ENCODE measurements around the gene ADAMTSL1. TPM values are rescaled to one million over a fixed set of nuclear protein-coding genes. Genes with fewer than 3 reads are reported as not detected.

Gene ADAMTSL1
- total RNA-seq, 1 experiment from 2014 or later: 1.2 TPM

- Histone ChIP-seq H3K4ac (ENCODE audit: low read depth, low read length) (no peak overlapping the region), H3K23me2 (ENCODE audit: insufficient read length, low read depth, low read length, poor library complexity, severe bottlenecking) (no peaks in the 10 kb centered on the region), H3T11ph (ENCODE audit: low read length) (no peak overlapping the region), H3K23ac (ENCODE audit: insufficient read length, low read depth, low read length) (no peak overlapping the region), H2BK20ac (ENCODE audit: low read depth, low read length, poor library complexity, severe bottlenecking) (no peak overlapping the region), H2BK120ac (ENCODE audit: low read depth, low read length, poor library complexity, severe bottlenecking) (no peak overlapping the region), H3K27me3 (ENCODE audit: insufficient read depth, low read length) (no peaks in the 10 kb centered on the region), H3K4me1 (ENCODE audit: insufficient read depth, low read length) (no peaks in the 10 kb centered on the region), H2BK15ac (ENCODE audit: low read depth, low read length) (no peak overlapping the region), H3K18ac (ENCODE audit: insufficient read length, low read depth, low read length) (no peak overlapping the region), H3K79me2 (ENCODE audit: insufficient read depth, low read length) (no peaks in the 10 kb centered on the region), H4K8ac (replicated peaks; ENCODE audit: insufficient read length, low read depth, low read length) (no peak overlapping the region), H2BK12ac (ENCODE audit: insufficient read length, low read depth, low read length) (no peak overlapping the region), H4K20me1 (ENCODE audit: control insufficient read depth, insufficient read depth, insufficient read length) (no peaks in the 10 kb centered on the region), H4K91ac (ENCODE audit: insufficient read length, low read depth, low read length) (no peak overlapping the region), H4K5ac (ENCODE audit: insufficient read length, low read depth, low read length) (no peak overlapping the region), H3K9ac (ENCODE audit: extremely low read depth, insufficient read length, low read length) (no peak overlapping the region), H3K56ac (ENCODE audit: insufficient read length, low read depth, low read length) (no peak overlapping the region), H2AK5ac (ENCODE audit: insufficient read length, low read length) (no peak overlapping the region), H3K9me3 (ENCODE audit: control insufficient read depth, low read depth, low read length) (no peaks in the 10 kb centered on the region), H3K14ac (ENCODE audit: insufficient read depth, low read length) (no peak overlapping the region), H3K79me1 (ENCODE audit: insufficient read depth, low read depth, low read length, poor library complexity, severe bottlenecking) (no peaks in the 10 kb centered on the region), H3K4me2 (ENCODE audit: insufficient read depth, insufficient read length, low read length) (no peak overlapping the region), H2AFZ (ENCODE audit: low read length) (no peak overlapping the region), H2BK5ac (ENCODE audit: insufficient read length, low read length) (no peak overlapping the region), H3K27ac (ENCODE audit: insufficient read length, low read depth, low read length) (no peak overlapping the region)
- Mint-ChIP-seq H3K9me3 (peaks cover 2 to 6% of the 10 kb centered on the region in 2 experiments; a peak in 2 of 5 replicates), H3K27ac (no peak overlapping the region), H3K4me1 (peaks cover 4 to 5% of the 10 kb centered on the region in 2 experiments; a peak in 2 of 4 replicates), H3K36me3 (ENCODE audit: insufficient read depth in 1 of 3, low read depth in 3 of 3) (peaks cover 0 to 10% (median 0%) of the 10 kb centered on the region in 3 experiments; a peak in 4 of 7 replicates), H3K27me3 (ENCODE audit: low read depth) (no peaks in the 10 kb centered on the region), H3K4me3 (no peak overlapping the region)
- no peak for DNase-seq
- no CpG with 5 or more reads among the region's 5 CpGs for WGBS (ENCODE audit: extremely low coverage, insufficient read length, low lambda C conversion rate)
- TF ChIP-seq CTCF (conservative IDR thresholded peaks at IDR 0.05): no peak
Measured at GRCh38 chr9:18550286-18550685, 76.3 kb downstream of the ADAMTSL1 start.

Measured in H9 (cell line).